Thyroid gland (tissue), 4 donors: ENCODE measurements around the gene GUF1.

Experiments used
- CTCF ChIP-seq, 6 experiments: fragments of 200-600 bp in 3 of 6; fragments of 450-650 bp in 3 of 6; sonication (generic) in 3 of 6; IDR thresholded peaks; one replicate each; pipeline ENCODE4 v1.5.1; 2016 to 2019; ENCODE audit warnings: antibody characterized with exemption in 6 of 6, mild to moderate bottlenecking in 2 of 6, inconsistent platforms in 1 of 6, moderate library complexity in 1 of 6
- POLR2A ChIP-seq, 2 donors: fragments of 450-650 bp; IDR thresholded peaks; one replicate each; pipeline ENCODE4 v1.6.1; 2017; ENCODE audit warnings: antibody characterized with exemption in 2 of 2, mild to moderate bottlenecking in 2 of 2, moderate library complexity in 1 of 2

DNA sequence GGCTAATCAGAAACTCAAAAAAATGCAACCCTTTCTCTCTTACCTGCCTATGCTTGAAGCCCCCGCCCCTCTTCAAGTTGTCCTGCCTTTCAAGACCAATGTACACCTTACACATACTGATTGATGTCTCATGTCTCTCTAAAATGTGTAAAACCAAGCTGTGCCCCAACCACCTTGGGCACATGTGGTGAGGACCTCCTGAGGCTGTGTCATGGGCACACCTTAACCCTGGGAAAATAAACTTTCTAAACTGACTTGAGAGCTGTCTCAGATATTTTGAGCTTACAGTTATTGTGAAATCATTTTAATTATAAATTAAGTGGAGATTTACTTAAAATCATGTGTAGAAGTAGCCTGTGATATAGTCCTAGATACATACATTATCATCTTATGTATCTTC, 22.2 kb downstream of the GUF1 start:
- TF ChIP-seq CTCF (IDR thresholded peaks at IDR 0.05): no peak
- TF ChIP-seq POLR2A (IDR thresholded peaks at IDR 0.05): no peak
